ENCODE measurements around the gene PCDHGB3.

DNA sequence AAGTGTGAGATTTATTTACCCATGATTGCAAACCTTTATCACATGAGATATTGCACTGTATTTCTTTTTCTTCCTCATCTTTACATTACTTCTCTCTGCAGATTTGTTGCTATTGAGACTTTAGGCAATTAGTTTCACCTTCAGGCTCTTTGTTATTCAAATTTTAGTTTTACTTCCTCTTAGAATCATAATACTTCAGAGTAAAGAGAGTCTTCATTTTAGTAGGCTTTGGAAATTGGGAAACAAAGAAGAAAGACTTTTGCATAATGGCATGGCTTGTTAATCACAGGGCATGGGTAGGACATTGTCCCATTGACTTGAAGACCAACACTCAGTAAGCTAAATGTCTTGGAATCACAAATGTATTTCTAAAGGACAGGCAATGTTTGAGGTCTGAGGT lies 7.3 kb upstream of the PCDHGB3 start:
- TF ChIP-seq, protein P1, sequence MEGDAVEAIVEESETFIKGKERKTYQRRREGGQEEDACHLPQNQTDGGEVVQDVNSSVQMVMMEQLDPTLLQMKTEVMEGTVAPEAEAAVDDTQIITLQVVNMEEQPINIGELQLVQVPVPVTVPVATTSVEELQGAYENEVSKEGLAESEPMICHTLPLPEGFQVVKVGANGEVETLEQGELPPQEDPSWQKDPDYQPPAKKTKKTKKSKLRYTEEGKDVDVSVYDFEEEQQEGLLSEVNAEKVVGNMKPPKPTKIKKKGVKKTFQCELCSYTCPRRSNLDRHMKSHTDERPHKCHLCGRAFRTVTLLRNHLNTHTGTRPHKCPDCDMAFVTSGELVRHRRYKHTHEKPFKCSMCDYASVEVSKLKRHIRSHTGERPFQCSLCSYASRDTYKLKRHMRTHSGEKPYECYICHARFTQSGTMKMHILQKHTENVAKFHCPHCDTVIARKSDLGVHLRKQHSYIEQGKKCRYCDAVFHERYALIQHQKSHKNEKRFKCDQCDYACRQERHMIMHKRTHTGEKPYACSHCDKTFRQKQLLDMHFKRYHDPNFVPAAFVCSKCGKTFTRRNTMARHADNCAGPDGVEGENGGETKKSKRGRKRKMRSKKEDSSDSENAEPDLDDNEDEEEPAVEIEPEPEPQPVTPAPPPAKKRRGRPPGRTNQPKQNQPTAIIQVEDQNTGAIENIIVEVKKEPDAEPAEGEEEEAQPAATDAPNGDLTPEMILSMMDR (IDR thresholded peaks at IDR 0.05; ENCODE audit: insufficient read depth, low read length), result no peak
- TF ChIP-seq POLR2AphosphoS5 (IDR thresholded peaks at IDR 0.05; ENCODE audit: low read depth), result no peak
- TF ChIP-seq SPI1 (IDR thresholded peaks at IDR 0.05; ENCODE audit: borderline replicate concordance, low read depth), result no peak
- TF ChIP-seq, protein P2, sequence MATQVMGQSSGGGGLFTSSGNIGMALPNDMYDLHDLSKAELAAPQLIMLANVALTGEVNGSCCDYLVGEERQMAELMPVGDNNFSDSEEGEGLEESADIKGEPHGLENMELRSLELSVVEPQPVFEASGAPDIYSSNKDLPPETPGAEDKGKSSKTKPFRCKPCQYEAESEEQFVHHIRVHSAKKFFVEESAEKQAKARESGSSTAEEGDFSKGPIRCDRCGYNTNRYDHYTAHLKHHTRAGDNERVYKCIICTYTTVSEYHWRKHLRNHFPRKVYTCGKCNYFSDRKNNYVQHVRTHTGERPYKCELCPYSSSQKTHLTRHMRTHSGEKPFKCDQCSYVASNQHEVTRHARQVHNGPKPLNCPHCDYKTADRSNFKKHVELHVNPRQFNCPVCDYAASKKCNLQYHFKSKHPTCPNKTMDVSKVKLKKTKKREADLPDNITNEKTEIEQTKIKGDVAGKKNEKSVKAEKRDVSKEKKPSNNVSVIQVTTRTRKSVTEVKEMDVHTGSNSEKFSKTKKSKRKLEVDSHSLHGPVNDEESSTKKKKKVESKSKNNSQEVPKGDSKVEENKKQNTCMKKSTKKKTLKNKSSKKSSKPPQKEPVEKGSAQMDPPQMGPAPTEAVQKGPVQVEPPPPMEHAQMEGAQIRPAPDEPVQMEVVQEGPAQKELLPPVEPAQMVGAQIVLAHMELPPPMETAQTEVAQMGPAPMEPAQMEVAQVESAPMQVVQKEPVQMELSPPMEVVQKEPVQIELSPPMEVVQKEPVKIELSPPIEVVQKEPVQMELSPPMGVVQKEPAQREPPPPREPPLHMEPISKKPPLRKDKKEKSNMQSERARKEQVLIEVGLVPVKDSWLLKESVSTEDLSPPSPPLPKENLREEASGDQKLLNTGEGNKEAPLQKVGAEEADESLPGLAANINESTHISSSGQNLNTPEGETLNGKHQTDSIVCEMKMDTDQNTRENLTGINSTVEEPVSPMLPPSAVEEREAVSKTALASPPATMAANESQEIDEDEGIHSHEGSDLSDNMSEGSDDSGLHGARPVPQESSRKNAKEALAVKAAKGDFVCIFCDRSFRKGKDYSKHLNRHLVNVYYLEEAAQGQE (IDR thresholded peaks at IDR 0.05; ENCODE audit: insufficient replicate concordance, low read depth), result no peak

All from HL-60 (cell line).